Left ventricle myocardium superior (tissue), 1 donor: ENCODE data around the gene TDRD12. TPM values are rescaled to one million over a fixed set of nuclear protein-coding genes. Genes with fewer than 3 reads are reported as not detected.
"Not testable (repeated sequence)": the region's sequence is repeated elsewhere in the genome, so short reads cannot be mapped to it uniquely, and the experiment has no call there.

ENCODE experiments used
- ATAC-seq: fragments of 200-7000 bp; cut with Tn5 transposase; one replicate; pipeline ENCODE4 v1.9.1; 2020; ENCODE audit warnings: mild to moderate bottlenecking, moderate library complexity
- DNase-seq: peaks from one replicate; pipeline ENCODE4 v3.0.0-alpha.2; 2020
- intact Hi-C: fragments of 100-400 bp; cut with micrococcal nuclease; formaldehyde crosslinking; loops from one replicate; pipeline ENCODE4 v1.11.0; 2022
- total RNA-seq: library from RNA; stranded (reverse); fragmentation: NEBNext Ultra II Directional; extraction: Animal tissue kit (Norgen Biotek cat#: 25700); gene quantifications from one replicate; pipeline ENCODE4 v1.2.1, GENCODE V29; 2021
- donor health status: DM: no; HTN: yes; CAD: no; lungs with severe emphysema.

The TDRD12 gene
- total RNA-seq, 1 donor from 2014 or later, result not detected

- no peak for DNase-seq
- intact Hi-C loops, result no loop called here
- ATAC-seq, result no peak
Observed at GRCh38 chr19:32735936-32736335, 16.4 kb downstream of the TDRD12 start.

GRCh38 chr19:32743021-32743420, 23.5 kb downstream of the TDRD12 start:
- intact Hi-C loops, result no loop called here
- DNase-seq, result no peak
- ATAC-seq, result no peak

- DNase-seq, result no peak
- no peak for ATAC-seq
- intact Hi-C loops, result no loop called here
Observed at GRCh38 chr19:32743447-32743846, 23.9 kb downstream of the TDRD12 start.

GRCh38 chr19:32744555-32745325, 25.2 kb downstream of the TDRD12 start:
- intact Hi-C loops, result no loop called here
- ATAC-seq, result no peak
- DNase-seq, result no peak

GRCh38 chr19:32745594-32746251, 26.2 kb downstream of the TDRD12 start:
- ATAC-seq, intact Hi-C loops, DNase-seq: not testable (repeated sequence)

- intact Hi-C loops, ATAC-seq, DNase-seq: not testable (repeated sequence)
Observed at GRCh38 chr19:32746631-32747196, 27.1 kb downstream of the TDRD12 start.

DNA sequence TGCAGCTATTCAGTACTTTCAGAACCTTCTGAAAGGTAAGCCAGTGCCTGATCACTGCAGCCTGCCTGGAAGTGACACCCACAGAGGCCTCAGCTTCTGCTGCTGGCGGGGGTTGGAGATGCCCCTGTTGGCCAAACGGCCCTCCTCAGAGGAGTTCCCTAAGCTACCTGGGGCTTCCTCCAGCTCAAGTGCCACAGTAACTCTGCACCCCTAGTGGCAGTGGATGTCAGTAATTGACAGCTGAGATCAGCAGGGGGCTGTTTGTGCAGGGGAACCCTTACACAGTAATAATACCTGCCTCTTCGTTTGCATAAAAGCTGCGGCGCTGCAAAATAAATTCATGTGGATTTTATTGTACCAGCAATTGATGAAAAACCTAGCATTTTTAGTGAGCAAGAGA, 28.9 kb downstream of the TDRD12 start:
- DNase-seq (no peak), ATAC-seq (no peak)
- intact Hi-C loops, result no loop called here

GRCh38 chr19:32748948-32749347, 29.4 kb downstream of the TDRD12 start:
- ATAC-seq, result no peak
- DNase-seq, result no peak
- intact Hi-C loops, result no loop called here

DNA sequence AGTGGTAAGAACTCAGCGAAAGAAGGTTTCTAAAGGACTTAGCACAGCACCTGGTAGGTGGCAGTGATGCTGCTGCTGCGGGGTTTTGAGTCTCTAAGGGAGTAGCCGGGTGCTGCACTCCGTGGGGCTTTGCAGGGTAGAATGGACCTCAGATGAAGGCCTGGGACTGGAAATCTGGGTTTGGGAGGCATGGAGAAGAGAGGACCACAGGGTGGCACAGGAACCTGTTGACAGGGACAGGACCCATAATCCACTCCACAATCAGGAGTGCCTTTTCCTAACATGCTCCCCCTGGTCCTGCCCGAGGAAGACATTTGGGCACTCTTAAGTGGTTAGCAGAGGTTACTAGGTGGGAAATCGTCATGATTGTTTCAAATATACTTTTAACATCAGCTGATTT, 29.8 kb downstream of the TDRD12 start:
- no peak for ATAC-seq

DNA sequence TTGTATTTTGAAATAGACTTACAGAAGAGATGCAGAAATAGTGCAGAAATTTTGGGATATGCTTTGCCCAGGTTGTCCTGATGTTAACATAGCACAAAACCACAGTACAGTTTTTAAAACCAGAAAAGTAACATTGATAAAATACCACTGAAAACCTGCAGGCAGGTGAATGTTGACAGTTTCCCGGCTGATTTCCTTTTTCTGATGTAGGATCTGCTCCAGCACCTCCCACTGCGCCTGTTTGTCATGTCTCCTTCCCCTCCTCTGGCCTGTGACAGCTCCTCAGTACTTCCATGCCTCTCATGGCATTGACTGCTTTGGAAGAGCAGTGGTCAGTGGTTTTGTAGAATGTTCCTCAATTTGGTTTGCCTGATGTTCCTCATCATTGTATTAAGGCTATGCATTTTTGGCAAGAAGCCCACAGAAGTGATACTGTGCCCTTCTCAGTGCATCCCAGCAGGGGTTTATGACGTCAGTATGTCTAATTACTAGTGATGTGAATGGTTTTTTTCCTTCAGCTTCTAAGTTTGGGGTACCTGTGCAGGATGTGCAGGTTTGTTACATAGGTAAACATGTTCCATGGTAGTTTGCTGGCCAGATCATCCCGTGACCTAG, 31.0 kb downstream of the TDRD12 start:
- DNase-seq (no peak), ATAC-seq (no peak)
- intact Hi-C loops, result no loop called here

More for the DNA sequence above, 29.8 kb downstream of the TDRD12 start:
- no peak for DNase-seq
- intact Hi-C loops, result no loop called here

- ATAC-seq, result no peak
Observed at GRCh38 chr19:32751066-32751465, 31.5 kb downstream of the TDRD12 start.

GRCh38 chr19:32757189-32757588, 37.6 kb downstream of the TDRD12 start:
- intact Hi-C loops, result no loop called here
- no peak for DNase-seq

More at GRCh38 chr19:32751066-32751465, 31.5 kb downstream of the TDRD12 start:
- intact Hi-C loops, result no loop called here
- no peak for DNase-seq

DNA sequence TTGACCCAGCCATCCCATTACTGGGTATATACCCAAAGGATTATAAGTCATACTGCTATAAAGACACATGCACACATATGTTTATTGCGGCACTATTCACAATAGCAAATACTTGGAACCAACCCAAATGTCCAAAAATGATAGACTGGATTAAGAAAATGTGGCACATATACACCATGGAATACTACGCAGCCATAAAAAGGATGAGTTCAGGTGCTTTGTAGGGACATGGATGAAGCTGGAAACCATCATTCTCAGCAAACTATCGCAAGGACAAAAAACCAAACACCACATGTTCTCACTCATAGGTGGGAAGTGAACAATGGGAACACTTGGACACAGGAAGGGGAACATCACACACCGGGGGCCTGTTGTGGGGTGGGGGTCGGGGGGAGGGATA, 45.8 kb downstream of the TDRD12 start:
- ATAC-seq, DNase-seq, intact Hi-C loops: not testable (repeated sequence)

More at GRCh38 chr19:32757189-32757588, 37.6 kb downstream of the TDRD12 start:
- ATAC-seq, result no peak

DNA sequence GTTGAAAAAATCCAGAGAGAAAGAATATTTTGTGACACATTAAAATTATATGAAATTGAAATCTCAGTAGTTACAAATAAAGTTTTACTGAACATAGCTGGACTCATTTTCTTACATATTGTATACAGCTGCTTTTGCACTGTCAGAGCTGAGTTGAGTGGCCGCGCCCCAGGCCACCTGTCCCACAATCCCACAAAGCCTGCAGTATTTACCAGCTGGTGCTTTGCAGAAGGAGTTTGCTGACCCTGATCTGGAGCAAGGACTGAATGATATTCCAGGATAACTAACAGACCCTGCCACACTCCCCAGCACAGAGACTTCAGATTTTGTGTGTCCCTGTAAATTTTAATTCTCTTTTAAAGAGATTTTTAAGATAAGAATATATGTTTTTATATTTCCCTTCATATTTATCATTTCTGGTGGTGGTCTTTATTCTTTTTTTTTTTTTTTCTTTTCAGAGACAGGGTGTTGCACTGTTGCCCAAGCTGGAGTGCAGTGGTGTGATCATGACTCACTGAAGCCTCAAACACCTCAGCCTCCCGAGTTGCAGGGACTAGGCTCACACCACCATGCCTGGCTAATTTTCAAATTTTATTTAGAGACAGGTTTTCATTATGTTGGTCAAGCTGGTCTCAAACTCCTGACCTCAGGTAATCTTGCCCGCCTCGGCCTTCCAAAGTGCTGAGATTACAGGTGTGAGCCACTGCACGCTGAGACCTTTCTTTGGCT, 48.5 kb downstream of the TDRD12 start:
- intact Hi-C loops, result no loop called here
- DNase-seq (no peak), ATAC-seq (no peak)

DNA sequence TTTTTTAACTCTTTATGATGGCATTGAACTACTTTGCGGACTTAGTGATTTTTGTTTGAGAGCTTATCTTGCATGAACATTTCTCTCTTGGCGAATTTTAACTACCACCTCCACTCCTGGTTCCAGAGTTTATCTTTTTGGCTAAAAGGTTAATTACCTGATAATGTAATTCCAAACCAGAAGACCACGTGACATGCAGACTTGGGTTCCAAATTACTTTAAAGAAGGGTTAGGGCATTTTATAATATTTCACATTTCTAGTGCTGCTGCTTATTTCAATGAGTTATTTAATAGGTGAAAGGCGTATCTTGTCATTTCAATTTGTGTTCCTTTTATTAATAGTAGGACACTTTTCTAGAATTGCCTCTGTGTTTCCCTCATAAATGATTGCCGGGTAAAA, 52.0 kb downstream of the TDRD12 start:
- ATAC-seq (no peak), DNase-seq (no peak)
- intact Hi-C loops, result no loop called here

DNA sequence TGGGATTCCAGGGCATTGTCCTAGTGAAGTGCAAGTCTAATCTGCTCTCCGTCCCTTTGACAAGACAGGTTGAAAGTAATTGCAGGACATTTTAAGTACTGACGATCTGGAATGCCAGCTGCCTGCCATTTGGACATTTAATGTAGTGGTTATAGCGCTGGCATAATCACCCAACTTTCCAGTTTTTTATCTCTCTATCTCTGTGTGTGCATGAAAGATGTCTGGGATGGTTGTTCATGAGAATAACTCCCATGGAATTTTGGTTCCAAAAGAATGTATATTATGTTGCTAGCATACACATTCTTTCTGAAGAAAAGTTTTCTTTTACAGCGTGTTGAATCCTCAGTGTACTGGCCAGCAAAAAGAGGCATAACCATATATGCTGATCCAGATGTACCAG, 53.6 kb downstream of the TDRD12 start:
- ATAC-seq, result no peak
- no peak for DNase-seq
- intact Hi-C loops, result no loop called here

DNA sequence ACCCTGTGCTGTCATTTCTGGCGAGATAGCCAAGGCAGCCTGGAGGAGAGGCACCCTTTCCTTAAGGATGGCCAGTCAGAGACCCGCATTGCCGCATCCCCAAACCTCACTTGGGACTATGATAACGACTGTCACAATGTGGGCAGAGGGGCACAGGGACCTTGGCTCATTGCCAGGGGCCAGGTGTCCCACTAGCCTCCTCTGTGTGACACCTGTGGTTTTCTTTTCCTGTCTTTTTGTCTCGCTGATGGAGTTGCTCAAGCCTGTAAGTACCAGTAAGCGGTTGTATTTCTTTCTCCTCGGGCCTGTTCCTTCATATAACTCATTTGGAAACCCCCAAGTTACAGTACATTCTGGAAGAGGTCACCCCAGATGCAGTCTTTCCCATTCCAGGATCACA, 59.5 kb downstream of the TDRD12 start:
- ATAC-seq, result no peak
- intact Hi-C loops, result no loop called here

GRCh38 chr19:32781280-32781679, 61.7 kb downstream of the TDRD12 start:
- intact Hi-C loops, result no loop called here
- ATAC-seq (no peak), DNase-seq (no peak)

More for the DNA sequence above, 59.5 kb downstream of the TDRD12 start:
- DNase-seq, result no peak

DNA sequence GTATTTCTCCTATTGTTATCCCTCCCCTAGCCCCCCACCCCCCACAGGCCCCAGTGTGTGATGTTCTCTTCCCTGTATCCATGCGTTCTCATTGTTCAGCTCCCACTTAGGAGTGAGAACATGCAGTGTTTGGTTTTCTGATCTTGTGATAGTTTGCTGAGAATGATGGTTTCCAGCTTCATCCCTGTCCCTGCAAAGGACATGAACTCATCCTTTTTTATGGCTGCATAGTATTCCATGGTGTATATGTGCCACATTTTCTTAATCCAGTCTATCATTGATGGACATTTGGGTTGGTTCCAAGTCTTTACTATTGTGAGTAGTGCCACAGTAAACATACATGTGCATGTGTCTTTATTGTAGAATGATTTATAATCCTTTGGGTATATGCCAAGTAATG, 62.5 kb downstream of the TDRD12 start:
- DNase-seq, ATAC-seq, intact Hi-C loops: not testable (repeated sequence)
